GM12864 (cell line): ENCODE measurements around the gene SLC22A16.
"Not testable (repeated sequence)": the region's sequence is repeated elsewhere in the genome, so short reads cannot be mapped to it uniquely, and the experiment has no call there.

Experiments
- DNase-seq: peaks from one replicate; pipeline ENCODE4 v3.0.0-alpha.2; 2011; ENCODE audit warnings: low read depth
- H3K4me3 ChIP-seq: 2 replicates; pipeline ENCODE4 v1.5.1; 2011; ENCODE audit warnings: mild to moderate bottlenecking, low read depth, low read length, control low read depth
- CTCF ChIP-seq: IDR thresholded peaks from 2 replicates; pipeline ENCODE4 v1.5.1; 2011; ENCODE audit warnings: low read depth, mild to moderate bottlenecking, moderate library complexity, low read length, control low read depth, inconsistent platforms; ENCODE audit errors: missing control alignments

Gene SLC22A16

DNA sequence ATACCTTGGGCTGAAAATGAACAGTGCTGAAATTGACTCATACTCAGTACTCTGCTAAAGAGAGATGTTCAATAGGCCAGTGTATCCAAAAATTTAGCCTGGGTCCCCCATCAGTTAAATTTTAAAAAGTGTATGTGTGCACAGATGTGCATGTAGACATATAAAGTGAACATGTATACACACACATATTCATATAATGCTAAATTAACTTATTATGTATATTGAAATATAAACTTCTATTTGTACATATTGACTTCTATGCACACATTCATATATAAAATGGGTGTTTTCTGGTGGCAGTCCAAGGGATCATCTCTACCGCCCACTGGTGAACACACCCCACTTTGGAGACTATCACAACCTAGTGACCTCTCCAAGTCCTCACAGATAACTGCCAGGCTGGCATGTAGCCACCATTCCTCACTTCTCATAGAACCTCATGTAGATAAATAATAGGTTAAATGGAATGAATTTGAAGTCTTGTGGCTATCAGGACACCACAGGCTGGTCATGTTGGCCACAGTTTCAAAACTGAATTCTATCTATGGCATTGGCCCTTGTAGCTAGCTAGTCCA lies 8.8 kb downstream of the SLC22A16 start:
- no peak for DNase-seq
- no peak overlapping the region for H3K4me3 ChIP-seq

GRCh38 chr6:110462884-110463481 lies 13.4 kb downstream of the SLC22A16 start:
- DNase-seq = no peak
- no peak for TF ChIP-seq CTCF
- H3K4me3 ChIP-seq = no peak overlapping the region

More for the DNA sequence above, 8.8 kb downstream of the SLC22A16 start:
- no peak for TF ChIP-seq CTCF

DNA sequence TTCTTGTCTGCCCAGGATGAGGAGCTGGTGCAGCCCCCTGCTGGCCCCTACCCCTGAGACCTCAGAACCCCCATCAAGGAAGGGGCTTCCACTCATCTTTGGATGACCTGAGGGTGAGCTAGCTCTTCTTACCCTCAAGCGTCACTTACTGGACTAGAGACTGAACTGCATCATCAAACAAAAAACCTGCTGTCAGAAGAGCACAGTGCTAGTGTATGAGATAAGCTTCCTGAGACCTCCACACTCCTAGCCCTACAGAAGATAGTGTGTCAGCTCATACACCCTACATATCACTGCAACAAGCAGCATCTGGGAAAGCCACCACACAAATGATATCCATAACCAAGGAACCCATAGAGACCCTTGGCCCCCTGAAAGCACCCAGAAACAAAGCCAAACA lies 15.0 kb downstream of the SLC22A16 start:
- DNase-seq = no peak
- H3K4me3 ChIP-seq = no peak overlapping the region
- TF ChIP-seq CTCF = no peak

- TF ChIP-seq CTCF = no peak
- DNase-seq = no peak
- no peak overlapping the region for H3K4me3 ChIP-seq
These were observed 17.3 kb downstream of the SLC22A16 start for GRCh38 chr6:110459137-110459536.

- DNase-seq = no peak
- no peak overlapping the region for H3K4me3 ChIP-seq
- TF ChIP-seq CTCF = no peak
These were observed 17.9 kb downstream of the SLC22A16 start for GRCh38 chr6:110458476-110458875.

DNA sequence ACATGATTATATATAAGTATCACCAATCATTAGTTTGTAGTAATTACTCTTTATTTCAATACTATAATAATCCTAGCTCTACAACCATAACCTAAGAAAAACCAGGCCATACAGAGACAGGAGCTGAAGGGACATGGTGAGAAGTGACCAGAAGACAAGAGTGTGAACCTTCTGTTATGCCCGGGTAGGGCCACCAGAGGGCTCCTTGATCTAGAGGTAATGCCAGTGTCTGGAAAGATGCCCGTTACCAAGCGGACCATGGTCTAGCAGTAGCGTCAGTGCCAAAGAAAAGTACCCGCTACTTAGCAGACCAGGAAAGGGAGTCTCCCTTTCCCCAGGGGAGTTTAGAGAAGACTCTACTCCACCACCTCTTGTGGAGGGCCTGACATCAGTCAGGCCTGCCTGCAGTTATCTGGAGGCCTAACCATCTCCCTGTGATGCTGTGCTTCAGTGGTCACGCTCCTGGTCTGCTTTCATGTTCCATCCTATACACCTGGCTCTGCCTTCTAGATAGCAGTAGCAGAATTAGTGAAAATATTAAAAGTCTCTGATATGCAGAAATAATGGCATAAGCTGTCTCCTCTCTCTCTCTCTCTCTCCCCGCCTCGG lies 18.7 kb downstream of the SLC22A16 start:
- DNase-seq = peak; percentile 12
- TF ChIP-seq CTCF = peak; percentile 69
- H3K4me3 ChIP-seq = not testable (repeated sequence)

DNA sequence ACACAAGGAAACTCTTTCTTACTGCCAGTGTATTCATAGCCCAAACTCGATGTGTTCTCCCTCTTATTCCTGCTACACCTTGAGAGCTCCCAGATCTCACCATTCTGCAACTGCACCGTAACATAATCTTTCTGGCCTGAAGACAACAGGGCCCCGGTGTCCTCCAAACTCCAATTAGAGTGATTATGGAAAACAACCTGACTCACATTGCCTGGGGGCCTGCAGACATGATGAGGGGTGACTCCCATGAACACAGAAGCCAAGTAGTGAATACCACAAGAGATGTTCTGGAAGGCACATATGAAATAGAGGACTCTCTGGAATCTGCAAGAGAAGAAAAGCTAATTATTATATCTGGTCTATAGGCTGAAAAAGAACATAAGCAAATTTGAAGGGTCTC lies 19.7 kb downstream of the SLC22A16 start:
- no peak for DNase-seq
- TF ChIP-seq CTCF = no peak
- H3K4me3 ChIP-seq = no peak overlapping the region
